SK-N-SH (cell line): Measurements from ENCODE around the gene OAS2.

Experiments
- CTCF ChIP-seq: fragments of 200-600 bp; sonication (generic); IDR thresholded peaks from 2 replicates; pipeline ENCODE4 v1.6.1; 2017; ENCODE audit warnings: antibody characterized with exemption, mild to moderate bottlenecking, moderate library complexity
- EZH2phosphoT487 ChIP-seq: fragments of 200-600 bp; sonication (generic); IDR thresholded peaks from 2 replicates; pipeline ENCODE4 v1.6.1; 2017; ENCODE audit warnings: low read depth, mixed run types, mild to moderate bottlenecking, antibody characterized with exemption, moderate library complexity, borderline replicate concordance

- TF ChIP-seq EZH2phosphoT487 (no peak), CTCF (no peak)
Observed at GRCh38 chr12:112961536-112961935, 16.8 kb upstream of the OAS2 start.
